Measurements from ENCODE around the gene BACH1.

BACH1 gene

DNA sequence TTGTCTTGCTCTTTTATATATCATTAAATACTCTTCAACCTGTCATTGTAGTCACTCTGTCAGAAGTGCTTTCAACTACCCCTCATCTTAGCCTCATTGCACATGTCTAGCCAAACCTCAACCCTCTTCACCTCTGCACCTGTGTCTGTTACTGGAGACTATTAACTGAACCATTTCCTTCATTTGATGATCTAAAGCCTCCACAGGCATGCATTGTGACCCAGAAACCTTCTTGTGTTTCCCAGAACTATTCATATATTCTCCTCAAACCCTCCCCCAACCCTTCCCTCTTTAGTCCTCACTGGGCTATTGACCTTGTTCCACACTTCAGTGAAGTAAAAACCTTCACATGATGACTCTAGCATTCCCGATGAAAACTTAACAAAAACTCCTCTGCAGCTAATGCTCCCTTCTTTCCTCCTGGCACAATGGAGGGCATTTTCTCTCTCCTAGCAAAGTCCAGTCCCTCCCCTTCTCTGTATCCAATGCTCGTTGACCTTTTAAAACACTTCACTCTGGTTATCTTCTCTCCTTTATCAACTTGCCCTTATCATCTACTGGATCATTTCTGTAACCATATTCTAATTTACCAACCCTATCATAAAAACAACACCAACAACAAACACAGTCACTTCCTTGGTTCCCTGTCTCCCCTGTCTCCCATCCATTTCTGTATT lies 86.1 kb downstream of the BACH1 start:
- DNase-seq = no peak

DNA sequence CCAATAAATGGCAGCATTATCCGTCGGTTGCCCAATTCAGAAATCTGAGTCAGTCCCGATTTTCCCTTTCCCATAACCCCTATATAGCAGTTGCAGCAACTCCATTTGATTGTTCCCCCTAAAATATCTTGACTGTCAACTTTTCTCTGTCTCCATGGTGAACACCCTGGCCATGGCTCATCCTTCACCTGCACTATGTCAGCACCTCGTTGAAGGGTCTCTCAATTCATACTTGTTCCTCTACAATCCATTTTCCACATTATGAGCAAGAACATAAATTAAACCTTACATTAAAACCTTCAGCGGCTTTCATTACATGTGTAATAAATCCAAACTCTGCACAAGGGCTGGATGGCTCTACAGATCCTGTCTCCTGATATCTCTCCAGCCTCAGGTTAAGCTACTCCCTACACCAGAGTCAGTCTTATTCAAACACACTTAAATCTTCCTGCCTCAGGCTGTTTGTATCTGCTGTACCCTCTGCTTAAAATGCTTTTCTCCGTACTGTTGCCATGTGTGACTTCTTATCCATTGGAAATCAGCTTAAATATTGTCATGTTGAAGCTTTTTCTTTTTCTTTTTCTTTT lies 87.3 kb downstream of the BACH1 start:
- DNase-seq = no peak

DNA sequence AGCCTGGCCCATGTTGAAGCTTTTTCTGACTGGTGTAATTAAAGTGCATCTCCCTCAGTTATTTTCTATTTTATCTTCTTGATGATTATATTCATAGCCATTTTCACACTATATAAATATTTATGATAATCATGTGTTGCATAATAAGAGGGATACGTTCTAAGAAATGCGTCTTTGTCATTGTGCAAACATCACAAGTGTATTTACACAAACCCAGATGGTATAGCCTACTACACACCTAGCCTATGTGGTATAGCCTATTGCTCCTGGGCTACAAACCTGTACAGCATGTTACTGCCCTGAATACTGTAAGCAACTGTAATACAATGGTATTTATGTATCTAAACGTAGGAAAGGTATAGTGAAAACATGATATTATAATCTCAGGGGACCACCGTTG lies 88.1 kb downstream of the BACH1 start:
- DNase-seq = no peak

DNA sequence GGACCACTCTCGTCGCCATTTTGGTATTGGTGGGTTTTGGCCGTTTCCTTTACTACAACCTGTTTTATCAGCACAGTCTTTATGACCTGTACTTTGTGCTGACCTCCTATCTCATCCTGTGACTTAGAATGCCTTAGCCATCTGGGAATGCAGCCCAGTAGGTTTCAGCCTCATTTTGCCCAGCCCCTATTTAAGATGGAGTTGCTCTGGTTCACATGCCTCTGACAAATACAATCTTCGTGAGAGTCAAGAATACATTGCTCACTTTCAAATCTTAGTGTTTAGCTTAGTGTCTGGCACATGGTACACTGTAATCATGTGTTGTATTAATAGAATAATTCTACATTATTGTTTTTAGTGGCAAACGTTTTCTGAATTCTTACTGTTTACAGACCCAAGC lies 88.9 kb downstream of the BACH1 start:
- no peak for DNase-seq

DNA sequence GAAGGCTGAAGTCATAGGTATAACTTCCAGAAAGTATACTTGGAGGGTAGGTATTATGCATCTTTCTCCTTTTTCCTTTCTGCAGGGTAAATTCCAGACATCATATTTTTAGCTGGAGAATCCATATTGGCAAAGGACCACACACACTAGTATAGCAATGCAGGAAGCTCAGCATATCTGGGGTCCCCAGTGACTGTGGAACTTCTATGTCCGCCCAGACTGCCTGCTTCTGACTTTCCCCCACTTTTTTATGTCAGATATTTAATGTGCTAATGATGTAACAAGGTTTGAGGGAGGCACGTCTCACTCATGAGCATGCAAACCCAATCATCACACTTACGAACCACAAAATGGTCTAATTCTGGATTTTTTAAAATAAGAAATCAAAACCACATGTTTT lies 90.4 kb downstream of the BACH1 start:
- DNase-seq = no peak

DNA sequence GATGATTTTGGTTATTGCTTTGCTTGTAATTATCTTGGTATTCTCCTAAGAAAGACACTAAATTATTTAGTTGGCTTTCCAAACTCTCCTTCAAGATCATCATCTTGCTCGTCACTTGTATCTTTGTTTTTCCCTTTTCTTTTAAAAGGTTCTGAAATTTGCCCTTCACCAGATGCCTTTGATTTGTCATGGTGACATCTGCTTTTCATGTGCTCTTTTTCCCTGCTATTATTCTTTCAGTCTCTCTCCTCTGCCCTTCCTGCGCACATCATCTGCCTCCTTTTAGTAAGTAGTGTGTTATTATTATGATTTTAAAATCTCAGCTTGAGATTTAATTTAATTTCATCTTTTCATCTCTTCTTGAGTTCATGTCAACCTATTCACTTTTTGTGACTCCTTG lies 92.1 kb downstream of the BACH1 start:
- DNase-seq = no peak

DNA sequence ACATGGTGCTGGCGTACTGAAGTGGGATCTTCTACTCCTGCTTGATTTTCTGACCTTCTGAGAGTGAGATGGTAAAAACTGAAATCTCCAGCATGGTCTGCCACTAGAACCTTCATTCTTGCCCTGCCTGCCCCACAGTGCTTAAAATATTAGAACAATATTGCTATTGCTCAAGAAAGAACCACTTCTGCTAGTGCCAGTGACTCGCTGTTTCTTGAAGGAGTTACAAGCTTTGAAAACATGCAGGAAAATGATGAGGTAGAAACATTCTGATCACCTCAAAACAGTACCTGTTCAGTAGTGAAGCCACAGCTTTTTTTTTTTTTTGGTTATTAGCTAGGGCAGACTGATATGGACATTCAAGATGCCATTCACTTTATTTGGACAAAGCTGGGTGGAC lies 95.3 kb downstream of the BACH1 start:
- DNase-seq = no peak

All from activated gamma-delta T cell (primary cell).